Ishikawa (cell line): ENCODE results near the gene PRKRA.

Experiments used
- CEBPB ChIP-seq: IDR thresholded peaks from 2 replicates; pipeline ENCODE4 v1.6.1; 2012
- CREB1 ChIP-seq: IDR thresholded peaks from 2 replicates; pipeline ENCODE4 v1.6.1; 2012; ENCODE audit warnings: low read depth
- EGR1 ChIP-seq: IDR thresholded peaks from 2 replicates; pipeline ENCODE4 v1.6.1; 2012
- EP300 ChIP-seq: IDR thresholded peaks from 2 replicates; pipeline ENCODE4 v1.6.1; 2012; ENCODE audit warnings: borderline replicate concordance
- FOXM1 ChIP-seq: IDR thresholded peaks from 2 replicates; pipeline ENCODE4 v1.6.1; 2012; ENCODE audit warnings: low read depth, borderline replicate concordance
- NFIC ChIP-seq: IDR thresholded peaks from 2 replicates; pipeline ENCODE4 v1.6.1; 2012
- RAD21 ChIP-seq: IDR thresholded peaks from 2 replicates; pipeline ENCODE4 v1.6.1; 2012; ENCODE audit warnings: low read depth
- REST ChIP-seq: IDR thresholded peaks from 2 replicates; pipeline ENCODE4 v1.6.1; 2012; ENCODE audit warnings: low read depth, mild to moderate bottlenecking
- TAF1 ChIP-seq: IDR thresholded peaks from 2 replicates; pipeline ENCODE4 v1.6.1; 2012; ENCODE audit warnings: low read depth, mild to moderate bottlenecking
- TCF12 ChIP-seq: IDR thresholded peaks from 2 replicates; pipeline ENCODE4 v1.6.1; 2012; ENCODE audit warnings: low read depth
- TEAD4 ChIP-seq: IDR thresholded peaks from 2 replicates; pipeline ENCODE4 v1.6.1; 2012
- USF1 ChIP-seq: IDR thresholded peaks from 2 replicates; pipeline ENCODE4 v1.6.1; 2012
- YY1 ChIP-seq: IDR thresholded peaks from 2 replicates; pipeline ENCODE4 v1.6.1; 2012; ENCODE audit warnings: low read depth
- ZBTB7A ChIP-seq: IDR thresholded peaks from 2 replicates; pipeline ENCODE4 v1.6.1; 2012; ENCODE audit warnings: low read depth
- TF ChIP-seq, protein P1 (sequence below): IDR thresholded peaks from 2 replicates; pipeline ENCODE4 v1.6.1; 2012

Gene PRKRA

GRCh38 chr2:178414266-178415247 lies 36.4 kb downstream of the PRKRA start:
- TF ChIP-seq TAF1, result peak; percentile 28; the same call in 1 of the 2 replicates
- no peak for TF ChIP-seq CEBPB
- TF ChIP-seq EP300, result no peak
- peak; percentile 80 for TF ChIP-seq RAD21
- TF ChIP-seq, protein P1, sequence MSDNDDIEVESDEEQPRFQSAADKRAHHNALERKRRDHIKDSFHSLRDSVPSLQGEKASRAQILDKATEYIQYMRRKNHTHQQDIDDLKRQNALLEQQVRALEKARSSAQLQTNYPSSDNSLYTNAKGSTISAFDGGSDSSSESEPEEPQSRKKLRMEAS, result peak; percentile 81
- 0 out of 2 replicates have a peak, but pooled peaks have one; percentile 42 for TF ChIP-seq TCF12
- TF ChIP-seq YY1, result 0 out of 2 replicates have a peak, but pooled peaks have one; percentile 20
- TF ChIP-seq FOXM1, result no peak
- TF ChIP-seq NFIC, result peak; percentile 8; the same call in 1 of the 2 replicates
- TF ChIP-seq TEAD4, result no peak

DNA sequence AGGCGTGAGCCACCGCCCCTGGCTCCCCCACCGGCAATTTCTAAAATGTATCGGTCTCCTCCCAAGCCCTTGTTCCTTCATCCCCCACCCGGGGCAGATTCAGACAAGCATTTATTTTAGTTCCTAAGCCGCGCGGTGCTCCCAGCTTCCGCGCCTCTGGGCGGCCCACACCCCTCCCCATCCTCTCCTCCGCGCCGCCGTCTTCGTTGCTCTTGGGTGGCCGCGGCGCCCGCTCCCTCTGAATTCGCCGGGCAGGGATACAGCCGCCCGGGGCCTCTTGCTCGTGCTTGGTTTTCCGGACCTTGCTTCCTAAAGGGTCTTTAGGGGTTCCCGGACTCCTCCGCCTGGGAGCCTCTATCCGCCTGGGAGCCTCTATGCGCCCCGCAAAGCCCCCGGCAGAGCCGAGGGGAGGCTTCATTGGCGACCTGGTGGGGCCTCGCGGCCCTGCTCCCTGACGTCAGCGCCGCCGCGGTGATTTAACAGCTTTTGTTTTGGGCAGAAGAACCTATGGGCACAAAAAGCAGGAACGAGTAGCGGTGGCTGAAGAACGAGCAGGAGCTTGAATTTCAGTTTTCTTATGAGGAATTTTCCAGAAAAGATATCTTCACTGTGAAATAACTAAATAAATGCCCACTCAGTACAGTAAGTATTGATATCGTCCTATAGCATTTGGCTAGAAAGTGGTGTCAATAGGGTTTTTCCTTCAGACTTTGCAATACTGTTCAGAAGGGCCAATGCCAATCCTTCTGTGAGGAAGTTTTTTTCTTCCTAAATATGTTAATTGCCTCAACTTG lies 37.3 kb downstream of the PRKRA start:
- TF ChIP-seq ZBTB7A (peak; percentile 50; the same call in 1 of the 2 replicates), REST (no peak), EGR1 (no peak), TAF1 (0 out of 2 replicates have a peak, but pooled peaks have one; percentile 28), CREB1 (peak; percentile 76; the same call in 1 of the 2 replicates), YY1 (0 out of 2 replicates have a peak, but pooled peaks have one; percentile 3), FOXM1 (no peak)

- no peak for TF ChIP-seq TCF12
- 0 out of 2 replicates have a peak, but pooled peaks have one; percentile 20 for TF ChIP-seq NFIC
Observed at GRCh38 chr2:178412047-178412446, 38.9 kb downstream of the PRKRA start.

DNA sequence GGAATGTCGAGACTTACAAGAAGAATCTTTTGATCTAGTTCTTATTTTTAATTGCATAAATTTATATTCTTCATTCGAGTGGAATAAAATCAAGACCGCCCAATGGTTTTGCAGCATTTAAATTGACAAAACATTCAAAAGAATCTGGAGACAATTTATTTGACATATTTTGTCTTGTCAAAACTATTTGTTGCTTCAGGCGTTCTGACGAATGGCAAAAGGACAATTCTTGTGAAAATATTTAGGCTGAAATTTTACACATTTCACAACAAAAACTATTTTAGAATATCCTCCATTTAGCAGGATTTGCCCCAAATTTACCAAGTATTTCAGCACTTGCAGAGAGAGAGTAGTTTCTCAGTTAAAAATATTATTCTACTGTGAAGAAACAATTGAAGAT lies 41.7 kb downstream of the PRKRA start:
- TF ChIP-seq CEBPB (no peak), ZBTB7A (no peak), RAD21 (no peak), NFIC (no peak), EGR1 (no peak), FOXM1 (no peak), CREB1 (no peak)
- TF ChIP-seq, protein P1, result no peak

- TF ChIP-seq NFIC (no peak), YY1 (no peak), REST (no peak), EP300 (no peak)
- TF ChIP-seq, protein P1, result no peak
Observed at GRCh38 chr2:178404368-178404767, 46.6 kb downstream of the PRKRA start.

- TF ChIP-seq YY1, result no peak
- no peak for TF ChIP-seq CREB1
- TF ChIP-seq CEBPB, result no peak
- TF ChIP-seq TAF1, result no peak
- no peak for TF ChIP-seq ZBTB7A
- TF ChIP-seq FOXM1, result no peak
- TF ChIP-seq REST, result no peak
- TF ChIP-seq USF1, result no peak
- TF ChIP-seq, protein P1, result no peak
- TF ChIP-seq EP300, result no peak
- no peak for TF ChIP-seq NFIC
- TF ChIP-seq TEAD4, result no peak
- TF ChIP-seq EGR1, result no peak
- no peak for TF ChIP-seq TCF12
- TF ChIP-seq RAD21, result no peak
Observed at GRCh38 chr2:178403671-178404306, 47.2 kb downstream of the PRKRA start.
